OCI-LY7 (cell line): ENCODE data around the gene STARD7. TPM values are rescaled to one million over a fixed set of nuclear protein-coding genes. Genes with fewer than 3 reads are reported as not detected.

Source experiments
- BruUV-seq: library from RNA; stranded (reverse); fragments of 400-500 nt; replicated peaks from 2 replicates; lab custom pipeline; 2021; lab: Mats Ljungman, UMichigan
- CTCF ChIA-PET: fragments of 300-600 bp; sonication (Branson Sonifier 250); formaldehyde crosslinking; loops from one replicate; lab custom pipeline; 2022; ENCODE audit warnings: antibody characterized with exemption; ENCODE audit not compliant: unreplicated experiment; lab: Charles Lee
- POLR2A ChIA-PET: fragments of 300-600 bp; sonication (Branson Sonifier 250); formaldehyde crosslinking; loops from one replicate; lab custom pipeline; 2022; ENCODE audit warnings: antibody characterized with exemption; lab: Charles Lee
- DNase-seq: peaks from one replicate; pipeline ENCODE4 v3.0.0-alpha.2; 2015; ENCODE audit warnings: low spot score
- H2AFZ ChIP-seq: fragments of 200-600 bp; sonication (generic), shearing (Covaris generic); 2 replicates; pipeline ENCODE4 v1.6.1; 2014; ENCODE audit warnings: mild to moderate bottlenecking, antibody characterized with exemption, low read length, moderate library complexity
- H3K27ac ChIP-seq: fragments of 200-600 bp; sonication (generic); 2 replicates; pipeline ENCODE4 v1.5.1; 2014; ENCODE audit warnings: mixed run types, low read depth, mild to moderate bottlenecking, moderate library complexity, low read length, inconsistent platforms; ENCODE audit not compliant: poor library complexity, severe bottlenecking
- H3K36me3 ChIP-seq: fragments of 200-600 bp; sonication (generic); 2 replicates; pipeline ENCODE4 v1.6.1; 2014; ENCODE audit warnings: mild to moderate bottlenecking, antibody characterized with exemption, low read length, moderate library complexity, mixed read lengths; ENCODE audit not compliant: insufficient read depth
- H3K4me1 ChIP-seq: fragments of 200-600 bp; sonication (generic); 2 replicates; pipeline ENCODE4 v1.5.1; 2014; ENCODE audit warnings: mild to moderate bottlenecking, low read length; ENCODE audit not compliant: insufficient read depth, poor library complexity, severe bottlenecking
- H3K4me2 ChIP-seq: fragments of 200-600 bp; sonication (generic); 2 replicates; pipeline ENCODE4 v1.6.1; 2014; ENCODE audit warnings: mild to moderate bottlenecking, low read length
- H3K4me3 ChIP-seq: fragments of 200-600 bp; sonication (generic); 2 replicates; pipeline ENCODE4 v1.5.1; 2014; ENCODE audit warnings: mild to moderate bottlenecking, low read depth, low read length; ENCODE audit not compliant: poor library complexity, severe bottlenecking
- H3K79me2 ChIP-seq: fragments of 200-600 bp; sonication (generic); 2 replicates; pipeline ENCODE4 v1.6.1; 2016; ENCODE audit warnings: low read depth, mild to moderate bottlenecking, low read length, moderate library complexity, mixed read lengths; ENCODE audit not compliant: insufficient read depth
- H3K9me2 ChIP-seq: fragments of 200-600 bp; sonication (generic); 2 replicates; pipeline ENCODE4 v1.6.1; 2016; ENCODE audit warnings: mild to moderate bottlenecking, low read length, mixed read lengths; ENCODE audit not compliant: insufficient read depth
- H3K9me3 ChIP-seq: fragments of 200-600 bp; sonication (generic); 2 replicates; pipeline ENCODE4 v1.6.1; 2014; ENCODE audit warnings: mild to moderate bottlenecking, mixed run types, low read length, mixed read lengths
- H4K20me1 ChIP-seq: fragments of 200-600 bp; sonication (generic); 2 replicates; pipeline ENCODE4 v1.6.1; 2014; ENCODE audit warnings: mild to moderate bottlenecking, antibody characterized with exemption, low read length, moderate library complexity, mixed read lengths; ENCODE audit not compliant: insufficient read depth
- CTCF ChIP-seq: fragments of 200-600 bp; sonication (generic); conservative IDR thresholded peaks from 2 replicates; pipeline ENCODE4 v1.5.1; 2014; ENCODE audit warnings: mild to moderate bottlenecking, antibody characterized with exemption, low read length, moderate library complexity, mixed read lengths
- EZH2phosphoT487 ChIP-seq: fragments of 200-600 bp; sonication (generic); IDR thresholded peaks from 2 replicates; pipeline ENCODE4 v1.6.1; 2018; ENCODE audit warnings: low read depth, borderline replicate concordance, mild to moderate bottlenecking, mixed run types, antibody characterized with exemption, low read length, moderate library complexity, mixed read lengths
- intact Hi-C: fragments of 100-400 bp; cut with micrococcal nuclease; formaldehyde crosslinking; loops from one replicate; pipeline ENCODE4 v1.10.0; 2022; ENCODE audit not compliant: unreplicated experiment
- total RNA-seq, 2 experiments: library from RNA; depleted of rRNA in 1 of 2; stranded (reverse); fragments of >200 nt in 1 of 2; shearing (Covaris generic) in 1 of 2; gene quantifications; 2 replicates each; pipeline ENCODE4 v1.2.3, GENCODE V29; 2014 to 2022

STARD7 gene
- total RNA-seq, 2 experiments from 2014 or later, result 206 to 239 TPM

DNA sequence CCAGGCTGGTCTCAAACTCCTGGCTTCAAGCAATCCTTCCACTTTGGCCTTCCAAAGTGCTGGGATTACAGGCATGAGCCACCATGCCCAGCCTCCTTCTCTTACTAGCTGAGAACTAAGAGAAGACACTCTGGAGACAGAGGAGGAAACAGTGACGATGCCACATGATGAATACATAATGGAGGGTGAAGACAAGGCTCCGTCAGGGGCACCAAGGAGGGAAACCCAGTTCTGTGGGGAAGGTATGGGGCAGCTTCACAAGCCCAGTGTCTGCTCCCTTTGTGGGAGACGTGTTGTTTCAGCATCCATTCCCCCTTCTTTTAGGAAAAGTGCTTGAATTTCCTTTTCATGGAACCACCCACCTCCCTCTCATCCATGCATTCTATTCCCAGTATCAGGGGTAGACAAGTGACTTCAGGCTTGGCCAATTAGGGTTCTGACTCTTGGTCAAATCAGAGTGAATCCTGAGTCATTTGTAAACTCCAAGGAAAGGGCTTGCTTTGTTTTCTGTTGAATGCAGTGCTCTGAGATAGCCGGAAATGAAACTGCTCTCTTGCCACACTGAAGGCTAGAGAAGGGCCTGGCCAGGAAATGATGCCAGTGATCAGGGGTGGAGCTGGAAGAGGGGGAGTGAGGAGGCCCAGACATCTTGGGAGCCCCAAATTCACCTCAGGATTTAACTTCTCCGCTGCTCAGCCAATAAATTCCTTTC lies 33.4 kb upstream of the STARD7 start:
- Histone ChIP-seq H3K9me3 (no peaks in the 10 kb centered on the region), H3K4me2 (peak overlapping the region; percentile 86), H3K4me3 (peak overlapping the region; percentile 58), H3K4me1 (peaks cover 64% of the 10 kb centered on the region), H2AFZ (peak overlapping the region; percentile 48; the same call in 1 of the 2 replicates), H3K9me2 (no peaks in the 10 kb centered on the region), H3K36me3 (peaks cover 3% of the 10 kb centered on the region), H3K79me2 (no peaks in the 10 kb centered on the region), H3K27ac (peak overlapping the region; percentile 89), H4K20me1 (no peaks in the 10 kb centered on the region)
- intact Hi-C loops, result loop anchor here (1.0 to 5.0 kb wide), 3 partner anchors 23 to 100 kb away; partner anchors contain the start of gene TMEM127
- peak; percentile 79 for DNase-seq
- no peak for TF ChIP-seq CTCF
- no peak for TF ChIP-seq EZH2phosphoT487
- TSS peak; percentile 58 for BruUV-seq
- CTCF ChIA-PET, result interaction anchor here (0.8 to 1.5 kb wide), 3 partner anchors 23 to 94 kb away, joined by 3 read pairs; no protein-coding TSS in a partner anchor
- POLR2A ChIA-PET, result interaction anchor here (0.6 to 5.2 kb wide), 13 partner anchors 9 to 525 kb away, joined by 3 to 25 read pairs (median 5); partner anchors contain the start of gene STARD7

DNA sequence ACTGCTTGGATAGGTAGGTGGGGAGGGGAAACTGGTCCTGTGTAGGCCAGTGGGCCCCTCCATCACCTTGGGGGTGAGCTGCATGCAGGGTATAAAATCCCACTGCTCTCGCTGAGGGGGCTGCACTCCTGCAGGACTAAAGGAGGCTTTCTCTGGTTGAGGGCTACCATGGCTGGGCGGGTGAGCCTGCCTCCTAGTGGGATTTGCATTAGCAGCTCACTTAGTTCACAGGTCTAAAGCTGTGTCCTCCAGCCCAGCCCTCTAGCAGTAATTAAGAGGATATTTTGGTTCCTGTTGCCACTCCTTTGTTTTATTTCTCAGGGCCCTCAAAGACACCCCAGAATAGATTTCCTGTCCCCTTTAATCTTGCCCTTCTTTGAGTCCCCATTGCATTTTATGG lies 32.6 kb upstream of the STARD7 start:
- BruUV-seq, result no TSS peak
- H3K9me3 ChIP-seq, result no peaks in the 10 kb centered on the region
- H4K20me1 ChIP-seq, result no peaks in the 10 kb centered on the region
- H2AFZ ChIP-seq, result peak overlapping the region; percentile 48; the same call in 1 of the 2 replicates
- H3K4me3 ChIP-seq, result peak overlapping the region; percentile 58
- H3K4me1 ChIP-seq, result peaks cover 58% of the 10 kb centered on the region
- ChIA-PET CTCF (interaction anchor here (0.8 to 1.5 kb wide), 4 partner anchors 10 to 95 kb away, joined by 3 to 4 read pairs (median 3); no protein-coding TSS in a partner anchor), POLR2A (interaction anchor here (0.6 to 5.2 kb wide), 11 partner anchors 8 to 526 kb away, joined by 3 to 25 read pairs (median 5); partner anchors contain the start of gene STARD7)
- peaks cover 3% of the 10 kb centered on the region for H3K36me3 ChIP-seq
- peak overlapping the region; percentile 89 for H3K27ac ChIP-seq
- H3K4me2 ChIP-seq, result peak overlapping the region; percentile 86
- intact Hi-C loops, result loop anchor here (1.0 to 5.0 kb wide), 3 partner anchors 24 to 99 kb away; partner anchors contain the start of gene TMEM127
- TF ChIP-seq EZH2phosphoT487, result no peak
- peak; percentile 71 for TF ChIP-seq CTCF
- DNase-seq, result peak; percentile 72
- H3K9me2 ChIP-seq, result no peaks in the 10 kb centered on the region
- no peaks in the 10 kb centered on the region for H3K79me2 ChIP-seq
